ENCODE measurements around the gene SLC8A1. TPM values are rescaled to one million over a fixed set of nuclear protein-coding genes. Genes with fewer than 3 reads are reported as not detected.

The SLC8A1 gene
- total RNA-seq, 2 experiments from 2014 or later: 0.47 to 0.59 TPM

DNA sequence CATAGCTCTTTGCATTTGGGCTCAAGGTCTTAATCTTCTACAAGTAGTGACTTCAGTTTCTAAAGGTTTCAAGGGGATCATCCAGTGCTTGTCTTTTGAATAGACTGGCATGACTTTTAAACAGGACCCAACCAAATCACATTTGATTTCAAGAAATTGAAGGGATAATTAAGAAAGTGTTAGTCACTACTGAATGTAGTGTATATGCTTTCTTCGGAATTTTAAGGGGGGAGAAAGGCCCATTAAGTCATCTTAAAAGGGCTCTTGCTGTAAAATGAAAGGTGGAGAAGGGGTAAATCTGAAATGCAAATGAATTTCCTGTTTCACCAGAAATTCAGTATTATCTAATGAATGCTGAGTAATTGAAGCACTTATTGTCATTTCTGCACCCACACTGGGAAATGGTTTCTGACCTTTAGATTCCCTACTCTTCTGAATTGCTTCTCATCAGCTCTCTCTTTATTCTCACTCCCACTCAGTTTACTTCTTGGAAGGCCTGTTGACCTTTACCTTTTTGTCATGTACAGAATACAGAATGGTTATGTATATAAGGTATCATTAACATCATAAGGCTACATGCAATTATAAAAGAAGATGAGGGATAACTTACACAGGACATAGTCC lies 241.4 kb downstream of the SLC8A1 start:
- TF ChIP-seq, protein P1, sequence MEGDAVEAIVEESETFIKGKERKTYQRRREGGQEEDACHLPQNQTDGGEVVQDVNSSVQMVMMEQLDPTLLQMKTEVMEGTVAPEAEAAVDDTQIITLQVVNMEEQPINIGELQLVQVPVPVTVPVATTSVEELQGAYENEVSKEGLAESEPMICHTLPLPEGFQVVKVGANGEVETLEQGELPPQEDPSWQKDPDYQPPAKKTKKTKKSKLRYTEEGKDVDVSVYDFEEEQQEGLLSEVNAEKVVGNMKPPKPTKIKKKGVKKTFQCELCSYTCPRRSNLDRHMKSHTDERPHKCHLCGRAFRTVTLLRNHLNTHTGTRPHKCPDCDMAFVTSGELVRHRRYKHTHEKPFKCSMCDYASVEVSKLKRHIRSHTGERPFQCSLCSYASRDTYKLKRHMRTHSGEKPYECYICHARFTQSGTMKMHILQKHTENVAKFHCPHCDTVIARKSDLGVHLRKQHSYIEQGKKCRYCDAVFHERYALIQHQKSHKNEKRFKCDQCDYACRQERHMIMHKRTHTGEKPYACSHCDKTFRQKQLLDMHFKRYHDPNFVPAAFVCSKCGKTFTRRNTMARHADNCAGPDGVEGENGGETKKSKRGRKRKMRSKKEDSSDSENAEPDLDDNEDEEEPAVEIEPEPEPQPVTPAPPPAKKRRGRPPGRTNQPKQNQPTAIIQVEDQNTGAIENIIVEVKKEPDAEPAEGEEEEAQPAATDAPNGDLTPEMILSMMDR (IDR thresholded peaks at IDR 0.05): no peak

GRCh38 chr2:40209761-40210160 lies 242.1 kb downstream of the SLC8A1 start:
- CTCF ChIA-PET: no interaction called here
- Histone ChIP-seq H3K9me3 (ENCODE audit: control insufficient read depth in 1 of 2, insufficient read depth in 1 of 2, low read length in 2 of 2) (no peaks in the 10 kb centered on the region), H3K27ac (ENCODE audit: low read depth in 1 of 2, low read length in 2 of 2) (no peak overlapping the region), H3K36me3 (ENCODE audit: insufficient read depth, low read length) (no peaks in the 10 kb centered on the region), H3K4me1 (ENCODE audit: insufficient read depth, low read length) (no peaks in the 10 kb centered on the region), H3K27me3 (ENCODE audit: control insufficient read depth in 1 of 2, insufficient read depth in 2 of 2, low read length in 2 of 2) (no peaks in the 10 kb centered on the region), H3K4me3 (ENCODE audit: low read length) (no peak overlapping the region)
- TF ChIP-seq, protein P1 (IDR thresholded peaks at IDR 0.05): no peak
- DNase-seq (no peak), ATAC-seq (ENCODE audit: poor library complexity) (no peak)
- no peaks in the 10 kb centered on the region for H3K9me3 Mint-ChIP-seq
- no peak overlapping the region for H3K27ac Mint-ChIP-seq
- no peaks in the 10 kb centered on the region for H3K4me1 Mint-ChIP-seq (ENCODE audit: low read depth)
- H3K4me3 Mint-ChIP-seq: no peak overlapping the region
- POLR2A ChIA-PET: no interaction called here
- no peaks in the 10 kb centered on the region for H3K27me3 Mint-ChIP-seq
- no peaks in the 10 kb centered on the region for H3K36me3 Mint-ChIP-seq (ENCODE audit: low read depth)
- intact Hi-C loops (cut with DNase I, micrococcal nuclease): no loop called here

More for the DNA sequence above, 241.4 kb downstream of the SLC8A1 start:
- Mint-ChIP-seq H3K4me1 (ENCODE audit: low read depth) (no peaks in the 10 kb centered on the region), H3K36me3 (ENCODE audit: low read depth) (no peaks in the 10 kb centered on the region), H3K27me3 (no peaks in the 10 kb centered on the region), H3K9me3 (no peaks in the 10 kb centered on the region), H3K4me3 (no peak overlapping the region), H3K27ac (no peak overlapping the region)
- H3K27me3 ChIP-seq (ENCODE audit: control insufficient read depth in 1 of 2, insufficient read depth in 2 of 2, low read length in 2 of 2): no peaks in the 10 kb centered on the region
- no peaks in the 10 kb centered on the region for H3K9me3 ChIP-seq (ENCODE audit: control insufficient read depth in 1 of 2, insufficient read depth in 1 of 2, low read length in 2 of 2)
- H3K4me1 ChIP-seq (ENCODE audit: insufficient read depth, low read length): no peaks in the 10 kb centered on the region
- no peak overlapping the region for H3K27ac ChIP-seq (ENCODE audit: low read depth in 1 of 2, low read length in 2 of 2)
- no peaks in the 10 kb centered on the region for H3K36me3 ChIP-seq (ENCODE audit: insufficient read depth, low read length)
- intact Hi-C loops (cut with DNase I, micrococcal nuclease): no loop called here
- ATAC-seq (ENCODE audit: poor library complexity) (no peak), DNase-seq (no peak)
- no peak overlapping the region for H3K4me3 ChIP-seq (ENCODE audit: low read length)
- CTCF ChIA-PET: no interaction called here
- POLR2A ChIA-PET: no interaction called here

GRCh38 chr2:40208463-40208862 lies 243.4 kb downstream of the SLC8A1 start:
- Mint-ChIP-seq H3K27me3 (no peaks in the 10 kb centered on the region), H3K36me3 (ENCODE audit: low read depth) (no peaks in the 10 kb centered on the region), H3K4me1 (ENCODE audit: low read depth) (no peaks in the 10 kb centered on the region), H3K27ac (no peak overlapping the region), H3K4me3 (no peak overlapping the region), H3K9me3 (no peaks in the 10 kb centered on the region)
- ATAC-seq (ENCODE audit: poor library complexity) (no peak), DNase-seq (no peak)
- TF ChIP-seq, protein P1 (IDR thresholded peaks at IDR 0.05): no peak
- intact Hi-C loops (cut with DNase I, micrococcal nuclease): no loop called here
- Histone ChIP-seq H3K27me3 (ENCODE audit: control insufficient read depth in 1 of 2, insufficient read depth in 2 of 2, low read length in 2 of 2) (no peaks in the 10 kb centered on the region), H3K4me3 (ENCODE audit: low read length) (no peak overlapping the region), H3K27ac (ENCODE audit: low read depth in 1 of 2, low read length in 2 of 2) (no peak overlapping the region), H3K36me3 (ENCODE audit: insufficient read depth, low read length) (no peaks in the 10 kb centered on the region), H3K9me3 (ENCODE audit: control insufficient read depth in 1 of 2, insufficient read depth in 1 of 2, low read length in 2 of 2) (no peaks in the 10 kb centered on the region), H3K4me1 (ENCODE audit: insufficient read depth, low read length) (no peaks in the 10 kb centered on the region)
- CTCF ChIA-PET: no interaction called here
- POLR2A ChIA-PET: no interaction called here
